MCF 10A (cell line): ENCODE results near the gene SPSB4. TPM values are rescaled to one million over a fixed set of nuclear protein-coding genes. Genes with fewer than 3 reads are reported as not detected.

Experiments
- BruUV-seq: library from RNA; stranded (reverse); fragments of 400-500 nt; replicated peaks from 2 replicates; lab custom pipeline; 2021; lab: Mats Ljungman, UMichigan
- CTCF ChIA-PET: fragments of 300-600 bp; sonication (Branson Sonifier 250); formaldehyde crosslinking; extraction: SDS; loops from one replicate; lab custom pipeline; 2021; ENCODE audit warnings: antibody characterized with exemption, inconsistent platforms; lab: Yijun Ruan, JAX
- POLR2A ChIA-PET: fragments of 300-600, 350-650 bp; sonication (Branson Sonifier 250); formaldehyde crosslinking; extraction: SDS; loops from one replicate; lab custom pipeline; 2020; ENCODE audit warnings: antibody characterized with exemption, inconsistent platforms; lab: Yijun Ruan, JAX
- DNase-seq: peaks from one replicate; pipeline ENCODE4 v3.0.0-alpha.2; 2018; ENCODE audit not compliant: unreplicated experiment
- H3K27ac Mint-ChIP-seq: one replicate; pipeline ENCODE4 v1.8.0; 2022; ENCODE audit warnings: mild to moderate bottlenecking, low read depth, mixed read lengths; ENCODE audit not compliant: unreplicated experiment
- H3K27me3 Mint-ChIP-seq: one replicate; pipeline ENCODE4 v1.8.0; 2022; ENCODE audit warnings: mixed read lengths; ENCODE audit not compliant: insufficient read depth, unreplicated experiment
- H3K36me3 Mint-ChIP-seq: one replicate; pipeline ENCODE4 v1.8.0; 2022; ENCODE audit warnings: mild to moderate bottlenecking, moderate library complexity, mixed read lengths; ENCODE audit not compliant: insufficient read depth, unreplicated experiment
- H3K4me1 Mint-ChIP-seq: one replicate; pipeline ENCODE4 v1.8.0; 2022; ENCODE audit warnings: mixed read lengths; ENCODE audit not compliant: insufficient read depth, unreplicated experiment
- H3K4me3 Mint-ChIP-seq: one replicate; pipeline ENCODE4 v1.8.0; 2022; ENCODE audit warnings: mild to moderate bottlenecking, moderate library complexity, mixed read lengths; ENCODE audit not compliant: unreplicated experiment
- H3K9me3 Mint-ChIP-seq: one replicate; pipeline ENCODE4 v1.8.0; 2022; ENCODE audit warnings: mixed read lengths; ENCODE audit not compliant: unreplicated experiment
- CTCF ChIP-seq: fragments of 200-600 bp; IDR thresholded peaks from one replicate; pipeline ENCODE4 v1.8.0; 2022; ENCODE audit warnings: antibody characterized with exemption, mild to moderate bottlenecking; ENCODE audit not compliant: unreplicated experiment
- intact Hi-C: fragments of 100-400 bp; cut with micrococcal nuclease; formaldehyde crosslinking; loops from 2 replicates; pipeline ENCODE4 v1.14.1; 2022
- total RNA-seq: library from RNA; stranded (reverse); gene quantifications from 2 replicates; pipeline ENCODE4 v1.2.3, GENCODE V29; 2022

SPSB4 gene
- total RNA-seq, 1 experiment from 2014 or later: not detected

DNA sequence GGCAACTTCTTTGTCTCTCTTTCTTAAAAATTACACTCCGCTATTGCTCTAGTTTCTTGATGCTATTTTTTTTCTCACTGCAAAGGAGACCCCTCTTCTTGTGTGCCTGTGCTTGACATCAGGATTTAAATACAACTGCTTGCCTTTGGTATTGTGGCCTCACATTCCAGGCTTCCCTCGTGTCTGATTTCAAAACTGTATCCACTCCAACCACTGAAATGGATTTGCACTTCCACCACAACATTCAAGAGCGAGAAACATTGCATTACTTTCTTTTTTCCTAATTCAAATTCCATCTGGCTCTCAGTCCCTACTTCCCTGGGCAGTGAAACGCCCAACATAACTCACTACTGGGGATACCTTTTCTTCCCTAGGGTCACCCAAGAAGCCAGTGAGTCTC, 130.0 kb downstream of the SPSB4 start:
- no peaks in the 10 kb centered on the region for H3K27me3 Mint-ChIP-seq
- ChIA-PET CTCF (interaction anchor here (1.5 kb wide), 1 partner anchor 75 kb away, joined by 4 read pairs; no protein-coding TSS in a partner anchor), POLR2A (no interaction called here)
- intact Hi-C loops: no loop called here
- no peak overlapping the region for H3K27ac Mint-ChIP-seq
- H3K36me3 Mint-ChIP-seq: no peaks in the 10 kb centered on the region
- no peak overlapping the region for H3K4me3 Mint-ChIP-seq
- BruUV-seq: no TSS peak
- DNase-seq: no peak
- H3K9me3 Mint-ChIP-seq: no peaks in the 10 kb centered on the region
- no peak for TF ChIP-seq CTCF
- no peaks in the 10 kb centered on the region for H3K4me1 Mint-ChIP-seq

GRCh38 chr3:141181819-141182218, 130.7 kb downstream of the SPSB4 start:
- intact Hi-C loops: no loop called here
- no peaks in the 10 kb centered on the region for H3K27me3 Mint-ChIP-seq
- CTCF ChIA-PET: interaction anchor here (0.7 to 3.1 kb wide), 5 partner anchors 11 to 283 kb away, joined by 3 to 24 read pairs (median 4); no protein-coding TSS in a partner anchor

GRCh38 chr3:141183606-141184005, 132.5 kb downstream of the SPSB4 start:
- Mint-ChIP-seq H3K36me3 (no peaks in the 10 kb centered on the region), H3K4me1 (no peaks in the 10 kb centered on the region), H3K27ac (no peak overlapping the region), H3K9me3 (no peaks in the 10 kb centered on the region), H3K4me3 (no peak overlapping the region), H3K27me3 (no peaks in the 10 kb centered on the region)
- BruUV-seq: no TSS peak
- intact Hi-C loops: no loop called here
- DNase-seq: no peak
- TF ChIP-seq CTCF: no peak
- POLR2A ChIA-PET: no interaction called here
- CTCF ChIA-PET: interaction anchor here (0.6 to 3.1 kb wide), 7 partner anchors 8 to 1845 kb away, joined by 3 to 24 read pairs (median 3); no protein-coding TSS in a partner anchor

More at GRCh38 chr3:141181819-141182218, 130.7 kb downstream of the SPSB4 start:
- BruUV-seq: no TSS peak
- TF ChIP-seq CTCF: no peak
- H3K4me1 Mint-ChIP-seq: no peaks in the 10 kb centered on the region
- no peak overlapping the region for H3K27ac Mint-ChIP-seq
- POLR2A ChIA-PET: no interaction called here
- DNase-seq: no peak
- no peaks in the 10 kb centered on the region for H3K9me3 Mint-ChIP-seq
- no peaks in the 10 kb centered on the region for H3K36me3 Mint-ChIP-seq
- H3K4me3 Mint-ChIP-seq: no peak overlapping the region

GRCh38 chr3:141184430-141184829, 133.3 kb downstream of the SPSB4 start:
- H3K27ac Mint-ChIP-seq: no peak overlapping the region
- no peaks in the 10 kb centered on the region for H3K4me1 Mint-ChIP-seq
- no peaks in the 10 kb centered on the region for H3K27me3 Mint-ChIP-seq
- intact Hi-C loops: no loop called here
- no peaks in the 10 kb centered on the region for H3K36me3 Mint-ChIP-seq
- BruUV-seq: no TSS peak
- H3K9me3 Mint-ChIP-seq: no peaks in the 10 kb centered on the region
- peak; percentile 5 for DNase-seq
- H3K4me3 Mint-ChIP-seq: no peak overlapping the region
- ChIA-PET POLR2A (interaction anchor here (0.6 kb wide), 1 partner anchor 126 kb away, joined by 3 read pairs; no protein-coding TSS in a partner anchor), CTCF (interaction anchor here (0.7 to 3.1 kb wide), 6 partner anchors 8 to 1845 kb away, joined by 3 to 24 read pairs (median 8); no protein-coding TSS in a partner anchor)
- no peak for TF ChIP-seq CTCF
